HCT116 (cell line): Measurements from ENCODE around the gene TEDC2.
"Not testable (repeated sequence)": the region's sequence is repeated elsewhere in the genome, so short reads cannot be mapped to it uniquely, and the experiment has no call there.

ENCODE experiments used
- CTCF ChIP-seq, 3 experiments: fragments of 200-600 bp in 1 of 3; sonication (generic) in 1 of 3; IDR thresholded peaks in 2 of 3; conservative IDR thresholded peaks in 1 of 3; 2 replicates each; pipeline ENCODE4 v1.5.1; 2012 to 2017; ENCODE audit warnings: low read depth in 2 of 3, low read length in 2 of 3, antibody characterized with exemption in 1 of 3, borderline replicate concordance in 1 of 3, control low read depth in 1 of 3, mild to moderate bottlenecking in 1 of 3, mixed read lengths in 1 of 3, mixed run types in 1 of 3, moderate library complexity in 1 of 3; ENCODE audit not compliant: insufficient read depth in 1 of 3
- FOSL1 ChIP-seq: IDR thresholded peaks from 2 replicates; pipeline ENCODE4 v1.6.1; 2012; ENCODE audit warnings: low read depth
- POLR2AphosphoS5 ChIP-seq: IDR thresholded peaks from 2 replicates; pipeline ENCODE4 v1.6.1; 2011; ENCODE audit warnings: mild to moderate bottlenecking, low read depth, low read length, moderate library complexity
- SP1 ChIP-seq: IDR thresholded peaks from 2 replicates; pipeline ENCODE4 v1.6.1; 2012; ENCODE audit warnings: low read depth
- YY1 ChIP-seq: IDR thresholded peaks from 2 replicates; pipeline ENCODE4 v1.6.1; 2011; ENCODE audit warnings: low read length, low read depth, moderate library complexity, mild to moderate bottlenecking; ENCODE audit not compliant: insufficient replicate concordance; ENCODE audit errors: extremely low read depth
- ZNF274 ChIP-seq: fragments of 200-500 bp; sonication (Bioruptor generic); IDR thresholded peaks from 2 replicates; pipeline ENCODE4 v1.6.1; 2014; ENCODE audit warnings: mild to moderate bottlenecking, low read depth, low read length, inconsistent platforms

GRCh38 chr16:2441143-2441804 is 18.6 kb upstream of the TEDC2 start:
- not testable (repeated sequence) for TF ChIP-seq POLR2AphosphoS5; SP1; CTCF (IDR thresholded peaks at IDR 0.05 in 2 of 3, conservative IDR thresholded peaks at IDR 0.05 in 1 of 3; ENCODE audit: borderline replicate concordance in 1 of 3, insufficient read depth in 1 of 3, low read depth in 2 of 3, low read length in 2 of 3); FOSL1; ZNF274; YY1
